Measurements from ENCODE around the gene THOC2. TPM values are rescaled to one million over a fixed set of nuclear protein-coding genes. Genes with fewer than 3 reads are reported as not detected.
"Not testable (repeated sequence)": the region's sequence is repeated elsewhere in the genome, so short reads cannot be mapped to it uniquely, and the experiment has no call there.

THOC2 gene, protein sequence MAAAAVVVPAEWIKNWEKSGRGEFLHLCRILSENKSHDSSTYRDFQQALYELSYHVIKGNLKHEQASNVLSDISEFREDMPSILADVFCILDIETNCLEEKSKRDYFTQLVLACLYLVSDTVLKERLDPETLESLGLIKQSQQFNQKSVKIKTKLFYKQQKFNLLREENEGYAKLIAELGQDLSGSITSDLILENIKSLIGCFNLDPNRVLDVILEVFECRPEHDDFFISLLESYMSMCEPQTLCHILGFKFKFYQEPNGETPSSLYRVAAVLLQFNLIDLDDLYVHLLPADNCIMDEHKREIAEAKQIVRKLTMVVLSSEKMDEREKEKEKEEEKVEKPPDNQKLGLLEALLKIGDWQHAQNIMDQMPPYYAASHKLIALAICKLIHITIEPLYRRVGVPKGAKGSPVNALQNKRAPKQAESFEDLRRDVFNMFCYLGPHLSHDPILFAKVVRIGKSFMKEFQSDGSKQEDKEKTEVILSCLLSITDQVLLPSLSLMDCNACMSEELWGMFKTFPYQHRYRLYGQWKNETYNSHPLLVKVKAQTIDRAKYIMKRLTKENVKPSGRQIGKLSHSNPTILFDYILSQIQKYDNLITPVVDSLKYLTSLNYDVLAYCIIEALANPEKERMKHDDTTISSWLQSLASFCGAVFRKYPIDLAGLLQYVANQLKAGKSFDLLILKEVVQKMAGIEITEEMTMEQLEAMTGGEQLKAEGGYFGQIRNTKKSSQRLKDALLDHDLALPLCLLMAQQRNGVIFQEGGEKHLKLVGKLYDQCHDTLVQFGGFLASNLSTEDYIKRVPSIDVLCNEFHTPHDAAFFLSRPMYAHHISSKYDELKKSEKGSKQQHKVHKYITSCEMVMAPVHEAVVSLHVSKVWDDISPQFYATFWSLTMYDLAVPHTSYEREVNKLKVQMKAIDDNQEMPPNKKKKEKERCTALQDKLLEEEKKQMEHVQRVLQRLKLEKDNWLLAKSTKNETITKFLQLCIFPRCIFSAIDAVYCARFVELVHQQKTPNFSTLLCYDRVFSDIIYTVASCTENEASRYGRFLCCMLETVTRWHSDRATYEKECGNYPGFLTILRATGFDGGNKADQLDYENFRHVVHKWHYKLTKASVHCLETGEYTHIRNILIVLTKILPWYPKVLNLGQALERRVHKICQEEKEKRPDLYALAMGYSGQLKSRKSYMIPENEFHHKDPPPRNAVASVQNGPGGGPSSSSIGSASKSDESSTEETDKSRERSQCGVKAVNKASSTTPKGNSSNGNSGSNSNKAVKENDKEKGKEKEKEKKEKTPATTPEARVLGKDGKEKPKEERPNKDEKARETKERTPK (N-terminal part only)
- total RNA-seq: 10 to 100 TPM; 18.2 to 51.6 (median 22.3) TPM

DNA sequence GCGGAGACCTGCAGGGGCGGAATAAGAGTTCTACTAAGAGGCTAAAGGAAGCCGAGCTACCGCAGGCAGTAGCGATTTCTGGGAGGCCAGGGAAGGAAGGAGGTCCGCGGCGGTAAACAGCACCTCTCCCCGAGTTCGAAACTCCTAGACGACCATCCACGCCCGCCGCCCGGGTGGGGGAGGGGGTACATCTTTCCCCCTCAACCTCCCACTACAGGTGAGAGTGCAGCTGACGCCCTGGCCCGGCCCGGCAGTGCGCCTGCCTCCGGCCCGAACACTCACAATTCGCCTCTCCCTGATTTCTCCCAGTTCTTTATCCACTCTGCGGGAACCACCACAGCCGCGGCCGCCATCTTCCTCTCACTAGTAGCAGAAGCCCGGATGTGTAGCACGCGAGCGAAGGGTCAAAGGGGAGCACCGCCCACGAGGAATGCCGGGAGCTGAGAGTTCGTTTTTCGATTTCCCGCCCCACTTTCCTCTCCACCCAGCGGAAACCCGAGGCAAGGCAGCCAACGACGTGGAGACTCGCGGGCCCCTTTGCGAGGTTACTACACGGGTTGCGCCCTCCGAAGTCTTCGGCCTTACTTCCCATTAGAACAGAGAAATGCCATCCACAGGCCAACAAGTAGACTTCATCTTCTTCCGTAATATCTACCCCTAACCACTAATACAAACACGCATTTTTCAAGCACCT is at the start of gene THOC2:
Gene THOC2, minus strand, starts transcription at position 383 of the 694 bp plus-strand sequence. Its CDS starts 30 bp downstream, at position 353.
- peaks cover 6 to 15% of the 10 kb centered on the region in 2 donors for H3K4me1 ChIP-seq
- intact Hi-C loops (cut with DNase I; ENCODE audit: low total_unique reads): no loop called here
- DNase-seq: peak; percentile 68 to 80
- peak; percentile 45 to 51 for TF ChIP-seq POLR2A (IDR thresholded peaks at IDR 0.05)
- TF ChIP-seq, protein P1, sequence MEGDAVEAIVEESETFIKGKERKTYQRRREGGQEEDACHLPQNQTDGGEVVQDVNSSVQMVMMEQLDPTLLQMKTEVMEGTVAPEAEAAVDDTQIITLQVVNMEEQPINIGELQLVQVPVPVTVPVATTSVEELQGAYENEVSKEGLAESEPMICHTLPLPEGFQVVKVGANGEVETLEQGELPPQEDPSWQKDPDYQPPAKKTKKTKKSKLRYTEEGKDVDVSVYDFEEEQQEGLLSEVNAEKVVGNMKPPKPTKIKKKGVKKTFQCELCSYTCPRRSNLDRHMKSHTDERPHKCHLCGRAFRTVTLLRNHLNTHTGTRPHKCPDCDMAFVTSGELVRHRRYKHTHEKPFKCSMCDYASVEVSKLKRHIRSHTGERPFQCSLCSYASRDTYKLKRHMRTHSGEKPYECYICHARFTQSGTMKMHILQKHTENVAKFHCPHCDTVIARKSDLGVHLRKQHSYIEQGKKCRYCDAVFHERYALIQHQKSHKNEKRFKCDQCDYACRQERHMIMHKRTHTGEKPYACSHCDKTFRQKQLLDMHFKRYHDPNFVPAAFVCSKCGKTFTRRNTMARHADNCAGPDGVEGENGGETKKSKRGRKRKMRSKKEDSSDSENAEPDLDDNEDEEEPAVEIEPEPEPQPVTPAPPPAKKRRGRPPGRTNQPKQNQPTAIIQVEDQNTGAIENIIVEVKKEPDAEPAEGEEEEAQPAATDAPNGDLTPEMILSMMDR (IDR thresholded peaks at IDR 0.05 in 4 of 5, conservative IDR thresholded peaks at IDR 0.05 in 1 of 5): peak; percentile 8 to 40 (median 28)
- peak within 1 kb of the TSS; percentile 70 to 85 (median 80) for H3K4me3 ChIP-seq
- H3K27ac ChIP-seq: peak within 1 kb of the TSS; percentile 83 to 92 (median 87)
- ATAC-seq: peak; percentile 98 to 99
- H3K27me3 ChIP-seq: no peaks in the 10 kb centered on the region
- no peaks in the 10 kb centered on the region for H3K9me3 ChIP-seq
- in situ Hi-C loops (cut with MboI; ENCODE audit: low sequenced_read_pairs in 4 of 4): no loop called here
- no peaks in the 10 kb centered on the region for H3K36me3 ChIP-seq

DNA sequence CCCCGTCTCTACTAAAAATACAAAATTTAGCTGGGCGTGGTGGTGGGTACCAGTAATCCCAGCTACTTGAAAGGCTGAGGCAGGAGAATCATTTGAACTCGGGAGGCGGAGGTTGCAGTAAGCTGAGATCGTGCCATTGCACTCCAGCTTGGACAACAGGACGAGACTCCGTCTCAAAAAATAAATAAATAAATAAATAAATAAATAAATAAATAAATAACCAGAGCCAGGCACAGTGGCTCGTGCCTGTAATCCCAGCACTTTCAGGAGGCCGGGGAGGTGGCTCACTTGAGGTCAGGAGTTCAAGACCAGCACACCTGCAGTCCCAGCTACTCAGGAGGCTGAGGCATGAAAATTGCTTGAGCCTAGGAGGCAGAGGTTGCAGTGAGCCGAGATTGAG is 48.9 kb upstream of the THOC2 start:
- DNase-seq; ATAC-seq; H3K4me1 ChIP-seq; H3K27ac ChIP-seq; H3K27me3 ChIP-seq; intact Hi-C loops (cut with DNase I; ENCODE audit: low total_unique reads); H3K36me3 ChIP-seq; H3K4me3 ChIP-seq; H3K9me3 ChIP-seq: not testable (repeated sequence)
- in situ Hi-C loops (cut with MboI; ENCODE audit: low sequenced_read_pairs in 4 of 4): loop anchor here in 1 of 4 donors (25.0 kb wide), 1 partner anchor 94 kb away; no protein-coding TSS in a partner anchor

DNA sequence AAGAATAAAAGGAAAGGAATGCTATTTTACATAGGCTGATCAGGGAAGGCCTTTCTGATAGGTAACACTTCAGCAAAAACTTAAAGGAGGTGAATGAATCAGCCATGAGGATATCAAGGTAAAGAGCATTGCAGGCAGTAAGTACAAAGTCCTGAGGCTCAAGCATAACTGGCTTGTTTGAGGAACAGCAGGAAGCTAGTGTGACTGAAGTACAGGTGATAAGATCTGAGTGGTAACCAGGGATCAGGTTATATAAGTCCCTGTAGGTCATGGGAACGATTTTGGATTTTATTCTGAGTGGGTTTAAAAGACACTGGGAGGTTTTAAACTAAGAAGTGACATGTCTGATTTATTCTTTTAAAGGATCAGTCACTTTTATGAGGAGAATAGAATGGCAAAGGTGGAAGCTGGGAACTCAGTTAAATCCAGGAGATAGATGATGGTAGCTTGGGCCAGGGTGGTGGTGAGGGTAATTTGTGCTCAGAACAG is 47.1 kb upstream of the THOC2 start:
- in situ Hi-C loops (cut with MboI; ENCODE audit: low sequenced_read_pairs in 4 of 4): loop anchor here in 1 of 4 donors (25.0 kb wide), 1 partner anchor 93 kb away; no protein-coding TSS in a partner anchor
- no peak overlapping the region for H3K27ac ChIP-seq
- H3K36me3 ChIP-seq: no peaks in the 10 kb centered on the region
- intact Hi-C loops (cut with DNase I; ENCODE audit: low total_unique reads): no loop called here
- TF ChIP-seq, protein P1 (IDR thresholded peaks at IDR 0.05 in 4 of 5, conservative IDR thresholded peaks at IDR 0.05 in 1 of 5): no peak
- no peak for TF ChIP-seq POLR2A (IDR thresholded peaks at IDR 0.05)
- no peaks in the 10 kb centered on the region for H3K4me1 ChIP-seq
- ATAC-seq (no peak), DNase-seq (no peak)
- H3K9me3 ChIP-seq: no peaks in the 10 kb centered on the region
- no peak overlapping the region for H3K4me3 ChIP-seq
- no peaks in the 10 kb centered on the region for H3K27me3 ChIP-seq

DNA sequence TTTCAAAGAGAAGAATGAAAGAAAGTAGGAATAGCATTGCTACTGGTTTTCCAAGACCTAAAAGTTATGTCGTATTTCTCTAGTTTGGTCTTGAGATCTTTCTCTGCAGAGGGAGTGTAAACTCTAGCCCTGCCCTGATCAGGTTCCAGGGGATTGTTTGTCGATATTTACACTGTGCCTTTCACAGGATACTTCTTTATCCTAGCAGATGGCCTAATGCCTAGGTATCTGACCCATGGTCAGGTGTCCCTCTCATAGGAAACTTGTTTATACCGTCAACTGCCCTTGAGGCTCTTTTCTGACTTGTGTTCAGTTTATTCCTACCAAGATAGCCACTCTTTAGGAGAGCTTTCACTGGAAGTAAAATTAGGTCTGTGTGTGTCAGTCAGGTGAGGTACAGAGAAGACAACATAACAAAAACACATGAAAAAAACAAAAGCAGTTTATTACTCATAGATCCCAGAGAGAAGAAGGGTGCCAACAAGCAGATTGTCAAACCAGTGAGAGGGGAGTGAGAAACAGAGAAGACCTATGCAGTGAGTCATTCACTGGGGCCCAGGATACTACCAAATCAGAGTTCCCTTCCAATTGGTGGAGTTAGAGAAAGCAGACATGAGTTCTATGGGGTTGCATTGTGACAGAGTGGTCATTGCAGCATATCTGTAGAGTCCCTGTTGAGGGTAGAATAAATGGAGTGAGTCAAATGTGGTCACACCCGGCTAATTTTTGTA is 40.6 kb upstream of the THOC2 start:
- in situ Hi-C loops (cut with MboI; ENCODE audit: low sequenced_read_pairs in 4 of 4): no loop called here
- ATAC-seq (no peak), DNase-seq (no peak)
- intact Hi-C loops (cut with DNase I; ENCODE audit: low total_unique reads): no loop called here
- Histone ChIP-seq H3K36me3 (no peaks in the 10 kb centered on the region), H3K4me3 (no peak overlapping the region), H3K27me3 (no peaks in the 10 kb centered on the region), H3K9me3 (no peaks in the 10 kb centered on the region), H3K27ac (no peak overlapping the region), H3K4me1 (no peaks in the 10 kb centered on the region)
- TF ChIP-seq, protein P1 (IDR thresholded peaks at IDR 0.05 in 4 of 5, conservative IDR thresholded peaks at IDR 0.05 in 1 of 5): no peak
- TF ChIP-seq POLR2A (IDR thresholded peaks at IDR 0.05): no peak
